IPS-11a (cell line): ENCODE measurements around the gene APC2.

Experiments used
- H3K4me3 ChIP-seq: one replicate; pipeline ENCODE4 v1.5.1; 2013; ENCODE audit warnings: low read depth, low read length, control low read depth

The APC2 gene

GRCh38 chr19:1449467-1450442, at the start of gene APC2:
TSS of gene APC2 (plus strand) at chr19:1450121. CDS start at chr19:1453002, 2,881 bp downstream.
- peak within 1 kb of the TSS; percentile 8 for H3K4me3 ChIP-seq

- peak overlapping the region; percentile 51 for H3K4me3 ChIP-seq
These were observed 49.4 kb upstream of the APC2 start for GRCh38 chr19:1400281-1401137.

- peak within 1 kb of the TSS; percentile 51 for H3K4me3 ChIP-seq
These were observed 48.6 kb upstream of the APC2 start, which contains the start of gene GAMT for GRCh38 chr19:1401138-1401888. TSS of gene GAMT (minus strand) at chr19:1401542. CDS start at chr19:1401476, 66 bp downstream.

- peak overlapping the region; percentile 51 for H3K4me3 ChIP-seq
These were observed 48.1 kb upstream of the APC2 start for GRCh38 chr19:1401889-1402217.

- H3K4me3 ChIP-seq = no peak overlapping the region
These were observed 47.4 kb upstream of the APC2 start for GRCh38 chr19:1402411-1403070.

GRCh38 chr19:1406774-1407527, 43.0 kb upstream of the APC2 start:
- peak overlapping the region; percentile 44 for H3K4me3 ChIP-seq

- H3K4me3 ChIP-seq = peak within 1 kb of the TSS; percentile 68
These were observed 42.2 kb upstream of the APC2 start, which contains the start of gene DAZAP1 for GRCh38 chr19:1407528-1408299. TSS of gene DAZAP1 (plus strand) at chr19:1407586. CDS start at chr19:1407774, 188 bp downstream.

GRCh38 chr19:1408300-1409203, 41.4 kb upstream of the APC2 start:
- H3K4me3 ChIP-seq = peak overlapping the region; percentile 68

- peak overlapping the region; percentile 68 for H3K4me3 ChIP-seq
These were observed 40.5 kb upstream of the APC2 start for GRCh38 chr19:1409204-1410005.

- no peak overlapping the region for H3K4me3 ChIP-seq
These were observed 39.7 kb upstream of the APC2 start for GRCh38 chr19:1410136-1410786.

- no peak overlapping the region for H3K4me3 ChIP-seq
These were observed 39.1 kb upstream of the APC2 start for GRCh38 chr19:1410789-1411188.

- no peak overlapping the region for H3K4me3 ChIP-seq
These were observed 38.4 kb upstream of the APC2 start for GRCh38 chr19:1411255-1412191.

- H3K4me3 ChIP-seq = no peak overlapping the region
These were observed 37.5 kb upstream of the APC2 start for GRCh38 chr19:1412323-1412923.

- no peak overlapping the region for H3K4me3 ChIP-seq
These were observed 36.7 kb upstream of the APC2 start for GRCh38 chr19:1412995-1413800.
